Mucosa of descending colon (tissue), 3 donors: Measurements from ENCODE around the gene PHTF2. TPM values are rescaled to one million over a fixed set of nuclear protein-coding genes. Genes with fewer than 3 reads are reported as not detected.

Experiments
- ATAC-seq: fragments of 200-7000 bp; cut with Tn5 transposase; one replicate; pipeline ENCODE4 v1.9.1; 2020; ENCODE audit warnings: mild to moderate bottlenecking, moderate library complexity
- DNase-seq, 3 donors: peaks; one replicate each; pipeline ENCODE4 v3.0.0-alpha.2; 2020
- H3K36me3 ChIP-seq: fragments of 200-600 bp; one replicate; pipeline ENCODE4 v1.8.0; 2021; ENCODE audit warnings: low read depth, mild to moderate bottlenecking
- H3K4me1 ChIP-seq: fragments of 200-600 bp; one replicate; pipeline ENCODE4 v1.8.0; 2021; ENCODE audit warnings: low read depth, mild to moderate bottlenecking
- H3K4me3 ChIP-seq: fragments of 200-600 bp; one replicate; pipeline ENCODE4 v1.8.0; 2021; ENCODE audit warnings: mild to moderate bottlenecking
- H3K9me3 ChIP-seq: fragments of 200-600 bp; one replicate; pipeline ENCODE4 v1.8.0; 2021; ENCODE audit warnings: mild to moderate bottlenecking
- intact Hi-C, 2 donors: fragments of 100-400 bp; cut with DNase I in 1 of 2; cut with micrococcal nuclease in 1 of 2; formaldehyde crosslinking; loops; one replicate each; pipeline versions ENCODE4 v1.11.0 to v1.11.1; 2022; cut with DNase I, micrococcal nuclease
- total RNA-seq, 3 donors: library from RNA; stranded (reverse); fragmentation: NEBNext Ultra II Directional in 2 of 3; extraction: Animal tissue kit (Norgen Biotek cat#: 25700) in 2 of 3; gene quantifications; one replicate each; pipeline versions ENCODE4 v1.2.1 to v1.2.4, GENCODE V29; 2021 to 2023
- TF ChIP-seq, protein P1 (sequence below): fragments of 200-600 bp; IDR thresholded peaks from one replicate; pipeline ENCODE4 v1.8.0; 2022; ENCODE audit warnings: antibody characterized with exemption, mild to moderate bottlenecking
- donor health status: DM: no; HTN: no; CAD: no; lungs with moderate emphysema.
- donor health status: DM: no; HTN: no; CAD: no.
- donor health status: DM: no; HTN: yes; CAD: no.

PHTF2 gene
- total RNA-seq, 3 donors from 2014 or later, result 13.1 to 15.2 (median 13.7) TPM

DNA sequence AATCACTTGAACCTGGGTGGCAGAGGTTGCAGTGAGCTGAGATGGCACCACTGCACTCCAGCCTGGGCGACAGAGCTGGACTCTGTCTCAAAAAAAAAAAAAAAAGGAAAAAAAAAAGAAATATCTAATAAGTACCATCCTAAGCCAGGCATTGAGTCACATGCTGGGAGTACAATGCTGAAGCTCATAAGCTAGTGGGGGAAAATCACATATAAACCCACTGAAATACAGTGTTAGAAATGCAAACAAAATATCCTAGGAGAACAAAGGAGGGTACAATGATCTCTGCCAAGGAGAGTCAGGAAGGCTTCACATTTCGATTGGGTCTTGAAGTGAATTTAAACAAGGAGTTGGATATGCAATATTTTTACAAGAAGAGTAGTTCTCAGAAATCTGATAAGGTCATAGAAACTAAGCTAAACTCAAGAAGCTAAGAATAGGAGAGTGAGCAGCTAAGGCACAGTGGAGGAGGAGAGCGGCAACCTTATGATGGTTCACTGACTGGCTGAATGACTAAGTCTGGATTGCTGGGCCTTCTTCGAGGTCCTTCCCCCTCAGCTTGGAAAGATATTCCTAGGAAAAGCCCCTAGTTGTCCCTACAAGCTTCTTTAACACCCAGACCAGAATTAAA lies 115.5 kb downstream of the PHTF2 start:
- DNase-seq, result no peak
- no peak for ATAC-seq
- Histone ChIP-seq H3K9me3 (no peaks in the 10 kb centered on the region), H3K4me1 (no peaks in the 10 kb centered on the region), H3K4me3 (no peak overlapping the region), H3K36me3 (no peaks in the 10 kb centered on the region)
- TF ChIP-seq, protein P1, sequence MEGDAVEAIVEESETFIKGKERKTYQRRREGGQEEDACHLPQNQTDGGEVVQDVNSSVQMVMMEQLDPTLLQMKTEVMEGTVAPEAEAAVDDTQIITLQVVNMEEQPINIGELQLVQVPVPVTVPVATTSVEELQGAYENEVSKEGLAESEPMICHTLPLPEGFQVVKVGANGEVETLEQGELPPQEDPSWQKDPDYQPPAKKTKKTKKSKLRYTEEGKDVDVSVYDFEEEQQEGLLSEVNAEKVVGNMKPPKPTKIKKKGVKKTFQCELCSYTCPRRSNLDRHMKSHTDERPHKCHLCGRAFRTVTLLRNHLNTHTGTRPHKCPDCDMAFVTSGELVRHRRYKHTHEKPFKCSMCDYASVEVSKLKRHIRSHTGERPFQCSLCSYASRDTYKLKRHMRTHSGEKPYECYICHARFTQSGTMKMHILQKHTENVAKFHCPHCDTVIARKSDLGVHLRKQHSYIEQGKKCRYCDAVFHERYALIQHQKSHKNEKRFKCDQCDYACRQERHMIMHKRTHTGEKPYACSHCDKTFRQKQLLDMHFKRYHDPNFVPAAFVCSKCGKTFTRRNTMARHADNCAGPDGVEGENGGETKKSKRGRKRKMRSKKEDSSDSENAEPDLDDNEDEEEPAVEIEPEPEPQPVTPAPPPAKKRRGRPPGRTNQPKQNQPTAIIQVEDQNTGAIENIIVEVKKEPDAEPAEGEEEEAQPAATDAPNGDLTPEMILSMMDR, result no peak
- intact Hi-C loops, result no loop called here

- no peaks in the 10 kb centered on the region for H3K4me1 ChIP-seq
- H3K36me3 ChIP-seq, result no peaks in the 10 kb centered on the region
- intact Hi-C loops, result no loop called here
- ATAC-seq, result no peak
- H3K4me3 ChIP-seq, result no peak overlapping the region
- no peaks in the 10 kb centered on the region for H3K9me3 ChIP-seq
- DNase-seq, result no peak
- TF ChIP-seq, protein P1, result no peak
Observed at GRCh38 chr7:77917500-77918262, 119.1 kb downstream of the PHTF2 start.

DNA sequence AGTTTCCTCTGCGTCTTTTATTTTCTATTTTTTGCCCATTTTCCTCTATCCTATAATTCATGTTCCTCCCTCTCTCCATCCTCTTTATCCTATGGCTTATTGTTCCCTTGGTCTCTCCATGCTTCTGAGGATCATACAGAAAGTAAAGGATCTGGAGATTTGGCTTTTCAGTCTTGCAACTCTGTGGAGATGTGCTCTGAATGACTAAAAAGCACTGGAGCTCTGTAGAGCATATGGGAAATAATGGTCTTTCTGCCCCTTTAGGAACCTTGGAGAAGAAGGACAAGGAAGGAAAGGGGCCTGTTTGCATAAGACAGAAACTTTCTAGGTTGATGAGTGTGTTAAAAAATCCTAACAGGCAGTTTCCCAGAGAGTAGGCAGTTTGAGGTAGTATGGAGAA lies 120.1 kb downstream of the PHTF2 start:
- no peaks in the 10 kb centered on the region for H3K4me1 ChIP-seq
- TF ChIP-seq, protein P1, result no peak
- H3K9me3 ChIP-seq, result no peaks in the 10 kb centered on the region
- intact Hi-C loops, result no loop called here
- H3K36me3 ChIP-seq, result no peaks in the 10 kb centered on the region
- ATAC-seq, result no peak
- no peak for DNase-seq
- no peak overlapping the region for H3K4me3 ChIP-seq

DNA sequence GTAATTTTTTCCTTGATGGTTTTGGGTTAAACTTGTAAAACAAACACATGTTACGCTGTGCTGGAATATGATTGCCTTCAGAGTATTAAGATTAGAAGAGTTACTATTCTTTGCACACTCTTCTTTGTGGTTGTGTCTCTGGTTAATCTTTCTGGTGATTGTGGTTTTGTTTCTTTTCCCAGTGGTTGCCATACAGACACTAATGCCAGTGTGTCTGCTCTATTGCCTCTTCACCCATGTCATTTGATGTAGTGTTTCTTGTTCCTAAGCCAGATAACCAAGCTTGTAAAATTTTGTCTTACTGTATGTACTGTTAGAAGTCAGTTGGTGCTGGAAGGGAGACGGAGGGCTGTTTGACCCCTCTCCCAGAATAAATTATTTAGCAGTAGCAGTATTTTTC lies 124.8 kb downstream of the PHTF2 start:
- TF ChIP-seq, protein P1, result no peak
- Histone ChIP-seq H3K4me1 (no peaks in the 10 kb centered on the region), H3K4me3 (no peak overlapping the region), H3K9me3 (no peaks in the 10 kb centered on the region), H3K36me3 (no peaks in the 10 kb centered on the region)
- intact Hi-C loops, result no loop called here
- ATAC-seq (no peak), DNase-seq (no peak)

DNA sequence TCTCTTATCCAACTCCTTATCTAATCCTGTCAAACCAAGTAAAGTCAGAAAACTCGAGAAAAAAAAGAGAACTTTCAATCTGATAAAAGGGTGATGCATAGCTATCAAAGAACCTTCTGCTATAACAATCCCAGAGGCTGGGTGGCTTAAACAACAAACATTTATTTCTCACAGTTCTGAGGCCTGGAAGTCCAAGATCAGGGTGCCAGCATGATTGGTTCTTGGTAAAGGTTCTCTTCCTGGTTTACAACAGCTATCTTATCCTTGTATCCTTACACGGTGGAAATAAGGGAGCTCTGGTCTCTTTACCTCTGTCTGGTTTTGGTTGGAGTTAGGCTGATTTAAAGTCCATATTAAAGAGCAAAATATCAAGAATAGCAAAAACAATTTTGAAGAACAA lies 131.9 kb downstream of the PHTF2 start:
- TF ChIP-seq, protein P1, result no peak
- Histone ChIP-seq H3K4me1 (no peaks in the 10 kb centered on the region), H3K36me3 (no peaks in the 10 kb centered on the region), H3K9me3 (no peaks in the 10 kb centered on the region), H3K4me3 (no peak overlapping the region)
- intact Hi-C loops, result no loop called here
- DNase-seq, result no peak
- ATAC-seq, result no peak
